PFSK-1 (cell line): ENCODE data around the gene ATOSB.
A peak's percentile ranks its signal among the peaks of the same experiment; 100 is the strongest.

Source experiments
- FOXP2 ChIP-seq: optimal IDR thresholded peaks from 2 replicates; pipeline ENCODE3; 2011; ENCODE audit warnings: borderline replicate concordance, control low read depth, inconsistent platforms; ENCODE audit not compliant: insufficient read depth; ENCODE audit errors: extremely low read length, extremely low read depth
- POLR2AphosphoS5 ChIP-seq: IDR thresholded peaks from 2 replicates; pipeline ENCODE4 v1.6.1; 2012; ENCODE audit warnings: low read depth, mild to moderate bottlenecking, control low read depth, low read length, moderate library complexity
- REST ChIP-seq, 2 experiments: IDR thresholded peaks; 2 replicates each; pipeline versions ENCODE4 v1.6.1 to v1.8.0; 2011 to 2012; ENCODE audit warnings: low read depth in 2 of 2, low read length in 2 of 2, control low read depth in 1 of 2, inconsistent platforms in 1 of 2, mild to moderate bottlenecking in 1 of 2, moderate library complexity in 1 of 2; ENCODE audit not compliant: insufficient read depth in 1 of 2
- SIN3A ChIP-seq: IDR thresholded peaks from 2 replicates; pipeline ENCODE4 v1.6.1; 2012; ENCODE audit warnings: mild to moderate bottlenecking, low read length, moderate library complexity, borderline replicate concordance; ENCODE audit not compliant: insufficient read depth
- TAF1 ChIP-seq: IDR thresholded peaks from 2 replicates; pipeline ENCODE4 v1.6.1; 2012; ENCODE audit warnings: low read length, control low read depth, borderline replicate concordance; ENCODE audit not compliant: insufficient read depth

The ATOSB gene

GRCh38 chr9:35089434-35089833, 26.2 kb downstream of the ATOSB start:
- no peak for TF ChIP-seq POLR2AphosphoS5
- TF ChIP-seq FOXP2, result no peak
- no peak for TF ChIP-seq REST (IDR thresholded peaks at IDR 0.05; ENCODE audit: insufficient read depth in 1 of 2, low read depth in 2 of 2, low read length in 2 of 2)
- TF ChIP-seq SIN3A, result no peak
- TF ChIP-seq TAF1, result no peak

GRCh38 chr9:35085078-35085477, 30.6 kb downstream of the ATOSB start:
- no peak for TF ChIP-seq SIN3A
- no peak for TF ChIP-seq FOXP2
- no peak for TF ChIP-seq POLR2AphosphoS5
- no peak for TF ChIP-seq REST (IDR thresholded peaks at IDR 0.05; ENCODE audit: insufficient read depth in 1 of 2, low read depth in 2 of 2, low read length in 2 of 2)
- TF ChIP-seq TAF1, result no peak

GRCh38 chr9:35079426-35080341, 36.0 kb downstream of the ATOSB start, which contains the start of gene FANCG:
TSS of gene FANCG (minus strand) at chr9:35079942. CDS start at chr9:35079524, 418 bp downstream.
- TF ChIP-seq FOXP2, result peak; percentile 77
- peak; percentile 76; the same call in 1 of the 2 replicates for TF ChIP-seq SIN3A
- TF ChIP-seq POLR2AphosphoS5, result peak; percentile 76
- 0 out of 4 replicates have a peak, but pooled peaks of 1 of the 2 experiments have one; percentile 37 for TF ChIP-seq REST (IDR thresholded peaks at IDR 0.05; ENCODE audit: insufficient read depth in 1 of 2, low read depth in 2 of 2, low read length in 2 of 2)
- TF ChIP-seq TAF1, result peak; percentile 71; the same call in 1 of the 2 replicates

GRCh38 chr9:35079041-35079425, 36.6 kb downstream of the ATOSB start:
- no peak for TF ChIP-seq FOXP2
- TF ChIP-seq POLR2AphosphoS5, result no peak; the same call in 1 of the 2 replicates
- TF ChIP-seq REST (IDR thresholded peaks at IDR 0.05; ENCODE audit: insufficient read depth in 1 of 2, low read depth in 2 of 2, low read length in 2 of 2), result no peak
- no peak for TF ChIP-seq TAF1
- no peak for TF ChIP-seq SIN3A
